Measurements from ENCODE around the gene CFP. TPM values are rescaled to one million over a fixed set of nuclear protein-coding genes. Genes with fewer than 3 reads are reported as not detected.

CFP gene
- total and polyA plus RNA-seq, 2 of the 13 experiments (the other 11 are each of a cell fraction or from before 2014, with no cell fraction given): 0.01 TPM; not detected in 1

DNA sequence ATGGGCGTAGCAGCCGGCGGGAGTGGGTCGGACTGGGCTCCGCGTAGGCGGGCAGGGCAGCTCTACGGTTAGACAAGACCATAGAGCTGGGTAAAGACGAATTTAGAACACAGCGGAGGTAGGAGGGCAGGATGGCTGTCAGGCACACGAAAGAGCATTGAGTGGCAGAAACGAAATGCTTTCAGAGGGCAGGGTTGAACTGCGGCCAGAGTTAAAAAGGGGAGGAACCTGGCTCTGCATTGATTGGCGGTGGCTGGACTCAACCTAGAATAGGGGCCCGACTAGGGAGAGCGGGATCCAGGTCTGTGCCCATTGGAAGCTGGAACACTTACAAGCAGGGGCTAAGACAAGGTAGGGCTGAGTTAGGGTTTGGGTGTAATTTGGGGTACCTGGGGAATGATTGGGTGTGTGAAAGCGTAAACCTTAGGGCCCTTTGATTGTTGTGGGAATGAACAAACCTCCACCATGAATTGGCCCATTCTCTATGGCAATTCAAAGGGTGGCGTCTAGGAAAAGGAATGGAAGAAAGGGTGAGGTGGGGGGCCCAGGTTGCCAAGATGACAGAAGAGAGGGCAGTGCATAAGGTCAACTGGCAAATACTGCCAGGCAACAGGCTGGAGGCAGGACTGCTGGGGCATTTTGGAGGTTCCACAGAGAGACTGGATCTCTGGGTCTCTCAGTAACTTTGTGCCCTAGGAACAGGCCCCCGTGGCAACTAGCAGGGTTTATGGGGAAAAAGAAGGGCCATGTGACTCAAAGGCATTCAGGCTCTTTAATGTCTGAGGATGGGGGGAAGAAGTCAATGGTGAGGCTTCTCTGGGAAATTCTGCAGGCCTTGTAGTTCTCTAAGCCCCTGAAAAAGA lies 21.5 kb upstream of the CFP start (continued):
- TF ChIP-seq MAZ (IDR thresholded peaks at IDR 0.05; ENCODE audit: borderline replicate concordance, low read depth, low read length) (no peak), MAZ (CRISPR knock-in tag; IDR thresholded peaks at IDR 0.05; ENCODE audit: low read depth) (no peak)

DNA sequence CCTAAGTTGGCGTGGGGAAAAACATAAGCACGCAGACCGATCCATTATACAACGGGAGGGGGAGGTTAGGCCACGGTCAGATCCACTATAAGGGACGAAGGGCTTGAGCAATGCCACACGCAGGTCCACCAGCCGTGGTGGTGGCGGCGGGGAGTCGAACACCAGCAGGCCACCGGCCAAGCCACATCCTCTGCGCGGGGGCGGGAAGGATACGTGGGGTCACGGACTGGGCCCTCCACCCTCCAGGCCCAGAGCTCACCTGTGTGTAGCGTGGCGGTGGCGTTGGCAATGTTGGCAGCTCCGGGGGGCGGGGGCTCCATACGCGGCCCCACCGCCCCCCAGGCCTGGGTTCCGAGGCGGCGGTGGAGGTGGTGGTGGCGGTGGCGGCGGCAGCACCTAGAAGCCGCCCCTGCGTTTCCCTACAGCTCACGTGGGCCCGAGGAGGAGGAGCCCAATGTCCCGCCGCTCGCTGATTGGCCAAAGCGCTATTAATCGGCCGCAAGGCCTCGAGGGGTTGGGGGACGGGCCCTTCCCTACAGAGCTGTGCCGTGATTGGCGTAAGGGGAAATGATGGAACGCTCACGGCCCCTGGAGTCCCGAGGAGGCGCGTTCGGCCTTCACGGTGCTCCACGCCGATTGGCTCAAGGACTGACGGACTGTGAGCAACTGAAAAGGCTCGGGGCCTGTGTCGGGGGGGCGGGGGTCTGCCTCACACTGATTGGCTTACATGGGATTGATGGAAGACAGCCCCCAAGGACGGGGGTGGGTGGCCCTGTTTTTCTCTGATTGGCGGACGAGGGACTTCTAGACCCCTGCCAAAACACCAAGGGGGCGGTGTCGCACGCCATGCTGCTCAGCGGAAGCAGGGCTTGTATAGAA lies 20.7 kb upstream of the CFP start, which contains the start of gene ELK1:
Gene ELK1, minus strand, starts transcription at position 400 of the 879 bp plus-strand sequence. CDS start 9,122 bp downstream, outside the sequence.
- H3K79me2 ChIP-seq (ENCODE audit: insufficient read depth, low read length): peaks cover 2% of the 10 kb centered on the region
- H3K9me3 ChIP-seq (ENCODE audit: low read length): no peaks in the 10 kb centered on the region
- peak within 1 kb of the TSS; percentile 67 for H3K9ac ChIP-seq (ENCODE audit: insufficient read depth, low read depth, low read length)
- no peaks in the 10 kb centered on the region for H3K4me1 ChIP-seq (ENCODE audit: insufficient read depth, low read length)
- peak within 1 kb of the TSS; percentile 58 for H3K4me2 ChIP-seq (ENCODE audit: low read depth, low read length)
- H3K4me3 ChIP-seq (replicated peaks in 1 of 3; ENCODE audit: insufficient read depth in 1 of 3, low read depth in 2 of 3, low read length in 3 of 3): peak within 1 kb of the TSS; percentile 26 to 66 (median 57); a peak in 5 of 6 replicates
- WGBS (ENCODE audit: low lambda C conversion rate): 90% methylated on average over 9 of the region's 65 CpGs
- in situ Hi-C loops (cut with HindIII; ENCODE audit: extremely low pct_ligation_motif_present, low pct_unique_long_range_greater_than_20kb) (no loop called here), intact Hi-C loops (cut with micrococcal nuclease; ENCODE audit: unreplicated experiment) (no loop called here)
- H3K27ac ChIP-seq (ENCODE audit: extremely low read length, insufficient read depth, low read length): peak within 1 kb of the TSS; percentile 57
- peaks cover under 1 to 5% of the 10 kb centered on the region in 2 experiments; a peak in 4 of 5 replicates for H3K36me3 ChIP-seq (replicated peaks in 1 of 2; ENCODE audit: control insufficient read depth in 1 of 2, insufficient read depth in 2 of 2, low read length in 2 of 2)
- ChIA-PET CTCF (ENCODE audit: low intra/inter-chr PET ratio, low total read pairs) (no interaction called here), POLR2A (no interaction called here)
- no peak for FAIRE-seq
- H2AFZ ChIP-seq (ENCODE audit: low read length): no peak within 1 kb of the TSS
- no peaks in the 10 kb centered on the region for H3K27me3 ChIP-seq (ENCODE audit: control insufficient read depth in 1 of 2, insufficient read depth in 2 of 2, low read length in 2 of 2)
- peak; percentile 95 for ATAC-seq
- BruUV-seq (replicated peaks): no TSS peak
- no peaks in the 10 kb centered on the region for H4K20me1 ChIP-seq (ENCODE audit: insufficient read depth, low read length)
- peak; percentile 42 for DNase-seq (ENCODE audit: low spot score)
- TF ChIP-seq, protein P1, sequence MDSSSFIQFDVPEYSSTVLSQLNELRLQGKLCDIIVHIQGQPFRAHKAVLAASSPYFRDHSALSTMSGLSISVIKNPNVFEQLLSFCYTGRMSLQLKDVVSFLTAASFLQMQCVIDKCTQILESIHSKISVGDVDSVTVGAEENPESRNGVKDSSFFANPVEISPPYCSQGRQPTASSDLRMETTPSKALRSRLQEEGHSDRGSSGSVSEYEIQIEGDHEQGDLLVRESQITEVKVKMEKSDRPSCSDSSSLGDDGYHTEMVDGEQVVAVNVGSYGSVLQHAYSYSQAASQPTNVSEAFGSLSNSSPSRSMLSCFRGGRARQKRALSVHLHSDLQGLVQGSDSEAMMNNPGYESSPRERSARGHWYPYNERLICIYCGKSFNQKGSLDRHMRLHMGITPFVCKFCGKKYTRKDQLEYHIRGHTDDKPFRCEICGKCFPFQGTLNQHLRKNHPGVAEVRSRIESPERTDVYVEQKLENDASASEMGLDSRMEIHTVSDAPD (CRISPR knock-in tag; IDR thresholded peaks at IDR 0.05): no peak
- TF ChIP-seq, protein P2, sequence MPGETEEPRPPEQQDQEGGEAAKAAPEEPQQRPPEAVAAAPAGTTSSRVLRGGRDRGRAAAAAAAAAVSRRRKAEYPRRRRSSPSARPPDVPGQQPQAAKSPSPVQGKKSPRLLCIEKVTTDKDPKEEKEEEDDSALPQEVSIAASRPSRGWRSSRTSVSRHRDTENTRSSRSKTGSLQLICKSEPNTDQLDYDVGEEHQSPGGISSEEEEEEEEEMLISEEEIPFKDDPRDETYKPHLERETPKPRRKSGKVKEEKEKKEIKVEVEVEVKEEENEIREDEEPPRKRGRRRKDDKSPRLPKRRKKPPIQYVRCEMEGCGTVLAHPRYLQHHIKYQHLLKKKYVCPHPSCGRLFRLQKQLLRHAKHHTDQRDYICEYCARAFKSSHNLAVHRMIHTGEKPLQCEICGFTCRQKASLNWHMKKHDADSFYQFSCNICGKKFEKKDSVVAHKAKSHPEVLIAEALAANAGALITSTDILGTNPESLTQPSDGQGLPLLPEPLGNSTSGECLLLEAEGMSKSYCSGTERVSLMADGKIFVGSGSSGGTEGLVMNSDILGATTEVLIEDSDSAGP (CRISPR knock-in tag; IDR thresholded peaks at IDR 0.05; ENCODE audit: borderline replicate concordance): no peak
- TF ChIP-seq, protein P3, sequence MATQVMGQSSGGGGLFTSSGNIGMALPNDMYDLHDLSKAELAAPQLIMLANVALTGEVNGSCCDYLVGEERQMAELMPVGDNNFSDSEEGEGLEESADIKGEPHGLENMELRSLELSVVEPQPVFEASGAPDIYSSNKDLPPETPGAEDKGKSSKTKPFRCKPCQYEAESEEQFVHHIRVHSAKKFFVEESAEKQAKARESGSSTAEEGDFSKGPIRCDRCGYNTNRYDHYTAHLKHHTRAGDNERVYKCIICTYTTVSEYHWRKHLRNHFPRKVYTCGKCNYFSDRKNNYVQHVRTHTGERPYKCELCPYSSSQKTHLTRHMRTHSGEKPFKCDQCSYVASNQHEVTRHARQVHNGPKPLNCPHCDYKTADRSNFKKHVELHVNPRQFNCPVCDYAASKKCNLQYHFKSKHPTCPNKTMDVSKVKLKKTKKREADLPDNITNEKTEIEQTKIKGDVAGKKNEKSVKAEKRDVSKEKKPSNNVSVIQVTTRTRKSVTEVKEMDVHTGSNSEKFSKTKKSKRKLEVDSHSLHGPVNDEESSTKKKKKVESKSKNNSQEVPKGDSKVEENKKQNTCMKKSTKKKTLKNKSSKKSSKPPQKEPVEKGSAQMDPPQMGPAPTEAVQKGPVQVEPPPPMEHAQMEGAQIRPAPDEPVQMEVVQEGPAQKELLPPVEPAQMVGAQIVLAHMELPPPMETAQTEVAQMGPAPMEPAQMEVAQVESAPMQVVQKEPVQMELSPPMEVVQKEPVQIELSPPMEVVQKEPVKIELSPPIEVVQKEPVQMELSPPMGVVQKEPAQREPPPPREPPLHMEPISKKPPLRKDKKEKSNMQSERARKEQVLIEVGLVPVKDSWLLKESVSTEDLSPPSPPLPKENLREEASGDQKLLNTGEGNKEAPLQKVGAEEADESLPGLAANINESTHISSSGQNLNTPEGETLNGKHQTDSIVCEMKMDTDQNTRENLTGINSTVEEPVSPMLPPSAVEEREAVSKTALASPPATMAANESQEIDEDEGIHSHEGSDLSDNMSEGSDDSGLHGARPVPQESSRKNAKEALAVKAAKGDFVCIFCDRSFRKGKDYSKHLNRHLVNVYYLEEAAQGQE (IDR thresholded peaks at IDR 0.05; ENCODE audit: borderline replicate concordance in 1 of 2, low read depth in 1 of 2, low read length in 2 of 2): no peak
- peak; percentile 75; the same call in 1 of the 2 replicates for TF ChIP-seq KDM2A (CRISPR knock-in tag; IDR thresholded peaks at IDR 0.05; ENCODE audit: borderline replicate concordance, low read depth)

Data from HepG2 (cell line).